Measurements from ENCODE around the gene XDH.

XDH gene

DNA sequence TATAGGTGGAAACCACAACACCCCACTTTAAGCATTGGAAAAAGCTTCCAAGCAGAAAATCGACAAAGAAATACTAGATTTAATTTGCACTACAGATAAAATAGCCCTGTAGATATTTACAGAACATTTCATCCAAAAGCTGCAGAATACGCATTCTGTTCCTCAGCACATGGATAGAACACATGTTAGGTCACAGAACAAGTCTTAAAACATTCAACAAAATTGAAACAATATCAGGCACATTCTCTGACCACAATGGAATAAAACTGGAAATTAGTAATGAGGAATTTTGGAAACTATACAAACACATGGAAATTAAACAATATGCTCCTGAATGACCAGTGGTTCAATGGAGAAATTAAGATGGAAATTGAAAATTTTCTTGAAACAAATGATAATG is 27.8 kb upstream of the XDH start:
- no peak overlapping the region for H3K4me3 ChIP-seq (ENCODE audit: low read depth, low read length, poor library complexity, severe bottlenecking)
- H3K9me2 ChIP-seq (ENCODE audit: low read depth, low read length): no peaks in the 10 kb centered on the region
- no peak overlapping the region for H3K4me2 ChIP-seq (ENCODE audit: low read length)
- H3K36me3 ChIP-seq (ENCODE audit: insufficient read depth, low read length): no peaks in the 10 kb centered on the region
- H3F3A ChIP-seq (ENCODE audit: insufficient read depth, low read length): no peaks in the 10 kb centered on the region
- no peaks in the 10 kb centered on the region for H3K79me2 ChIP-seq (ENCODE audit: insufficient read depth, low read length)
- no peaks in the 10 kb centered on the region for H3K27me3 ChIP-seq (ENCODE audit: insufficient read depth, low read length)
- no peak overlapping the region for H3K27ac ChIP-seq (ENCODE audit: low read depth, low read length, poor library complexity, severe bottlenecking)
- no peaks in the 10 kb centered on the region for H4K20me1 ChIP-seq (ENCODE audit: insufficient read depth, low read length)
- H3K4me1 ChIP-seq (ENCODE audit: insufficient read depth, low read length, severe bottlenecking): no peaks in the 10 kb centered on the region
- TF ChIP-seq, protein P1, sequence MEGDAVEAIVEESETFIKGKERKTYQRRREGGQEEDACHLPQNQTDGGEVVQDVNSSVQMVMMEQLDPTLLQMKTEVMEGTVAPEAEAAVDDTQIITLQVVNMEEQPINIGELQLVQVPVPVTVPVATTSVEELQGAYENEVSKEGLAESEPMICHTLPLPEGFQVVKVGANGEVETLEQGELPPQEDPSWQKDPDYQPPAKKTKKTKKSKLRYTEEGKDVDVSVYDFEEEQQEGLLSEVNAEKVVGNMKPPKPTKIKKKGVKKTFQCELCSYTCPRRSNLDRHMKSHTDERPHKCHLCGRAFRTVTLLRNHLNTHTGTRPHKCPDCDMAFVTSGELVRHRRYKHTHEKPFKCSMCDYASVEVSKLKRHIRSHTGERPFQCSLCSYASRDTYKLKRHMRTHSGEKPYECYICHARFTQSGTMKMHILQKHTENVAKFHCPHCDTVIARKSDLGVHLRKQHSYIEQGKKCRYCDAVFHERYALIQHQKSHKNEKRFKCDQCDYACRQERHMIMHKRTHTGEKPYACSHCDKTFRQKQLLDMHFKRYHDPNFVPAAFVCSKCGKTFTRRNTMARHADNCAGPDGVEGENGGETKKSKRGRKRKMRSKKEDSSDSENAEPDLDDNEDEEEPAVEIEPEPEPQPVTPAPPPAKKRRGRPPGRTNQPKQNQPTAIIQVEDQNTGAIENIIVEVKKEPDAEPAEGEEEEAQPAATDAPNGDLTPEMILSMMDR (IDR thresholded peaks at IDR 0.05; ENCODE audit: low read length): no peak
- no peak for TF ChIP-seq EZH2 (IDR thresholded peaks at IDR 0.05; ENCODE audit: borderline replicate concordance, low read length)
- no peak overlapping the region for H3K9ac ChIP-seq (ENCODE audit: low read length)
- no peak overlapping the region for H2AFZ ChIP-seq (ENCODE audit: low read length)
- H3K9me3 ChIP-seq (ENCODE audit: low read length): no peaks in the 10 kb centered on the region

DNA sequence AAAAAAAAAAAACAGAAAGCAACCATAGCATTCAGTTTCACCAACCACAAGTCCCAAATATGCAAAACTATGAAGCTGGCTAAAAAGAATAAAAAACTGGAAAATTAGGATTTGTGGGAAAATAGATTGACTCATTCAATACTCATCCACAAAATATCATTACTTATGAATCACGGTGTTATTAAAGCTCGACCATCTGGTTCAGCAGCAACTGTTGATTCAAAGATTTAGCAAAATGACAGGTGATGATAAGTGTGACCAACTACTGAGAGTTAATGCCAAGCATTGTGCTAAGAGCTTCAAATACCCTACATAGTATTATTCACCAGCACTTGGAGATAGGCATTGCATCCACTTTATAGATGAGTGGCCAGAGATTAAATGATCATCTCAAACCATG is 26.2 kb upstream of the XDH start:
- no peaks in the 10 kb centered on the region for H3K36me3 ChIP-seq (ENCODE audit: insufficient read depth, low read length)
- no peaks in the 10 kb centered on the region for H3K27me3 ChIP-seq (ENCODE audit: insufficient read depth, low read length)
- no peaks in the 10 kb centered on the region for H3F3A ChIP-seq (ENCODE audit: insufficient read depth, low read length)
- no peaks in the 10 kb centered on the region for H3K9me3 ChIP-seq (ENCODE audit: low read length)
- H4K20me1 ChIP-seq (ENCODE audit: insufficient read depth, low read length): no peaks in the 10 kb centered on the region
- TF ChIP-seq, protein P1 (IDR thresholded peaks at IDR 0.05; ENCODE audit: low read length): no peak
- no peak overlapping the region for H2AFZ ChIP-seq (ENCODE audit: low read length)
- H3K4me3 ChIP-seq (ENCODE audit: low read depth, low read length, poor library complexity, severe bottlenecking): no peak overlapping the region
- no peaks in the 10 kb centered on the region for H3K79me2 ChIP-seq (ENCODE audit: insufficient read depth, low read length)
- no peaks in the 10 kb centered on the region for H3K4me1 ChIP-seq (ENCODE audit: insufficient read depth, low read length, severe bottlenecking)
- H3K9ac ChIP-seq (ENCODE audit: low read length): no peak overlapping the region
- no peak overlapping the region for H3K4me2 ChIP-seq (ENCODE audit: low read length)
- no peak overlapping the region for H3K27ac ChIP-seq (ENCODE audit: low read depth, low read length, poor library complexity, severe bottlenecking)
- H3K9me2 ChIP-seq (ENCODE audit: low read depth, low read length): no peaks in the 10 kb centered on the region

DNA sequence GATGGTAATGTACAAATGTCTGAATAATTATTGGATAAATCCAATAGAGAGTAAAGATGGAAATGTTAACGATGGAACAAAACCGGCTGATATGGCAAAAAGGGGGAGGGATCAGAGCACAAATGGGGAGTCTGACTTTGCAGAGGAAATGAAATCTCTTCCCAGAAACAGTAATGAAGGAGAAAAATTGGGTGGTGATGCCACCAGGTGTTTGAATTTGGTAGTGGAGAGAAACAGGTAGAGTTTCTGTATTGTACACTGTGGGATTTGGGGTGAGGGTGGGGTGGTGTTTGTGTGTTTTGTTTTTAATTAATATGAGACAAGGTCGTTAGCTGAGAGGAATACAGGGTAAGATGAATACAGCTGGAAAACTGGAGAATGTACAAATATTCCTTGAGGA is 20.4 kb upstream of the XDH start:
- H4K20me1 ChIP-seq (ENCODE audit: insufficient read depth, low read length): no peaks in the 10 kb centered on the region
- H3K9me2 ChIP-seq (ENCODE audit: low read depth, low read length): no peaks in the 10 kb centered on the region
- H3K27ac ChIP-seq (ENCODE audit: low read depth, low read length, poor library complexity, severe bottlenecking): no peak overlapping the region
- no peak overlapping the region for H3K4me2 ChIP-seq (ENCODE audit: low read length)
- H3K79me2 ChIP-seq (ENCODE audit: insufficient read depth, low read length): no peaks in the 10 kb centered on the region
- no peak overlapping the region for H2AFZ ChIP-seq (ENCODE audit: low read length)
- TF ChIP-seq, protein P1 (IDR thresholded peaks at IDR 0.05; ENCODE audit: low read length): peak; percentile 29; the same call in 1 of the 2 replicates
- TF ChIP-seq EZH2 (IDR thresholded peaks at IDR 0.05; ENCODE audit: borderline replicate concordance, low read length): no peak
- H3K4me1 ChIP-seq (ENCODE audit: insufficient read depth, low read length, severe bottlenecking): no peaks in the 10 kb centered on the region
- H3K9me3 ChIP-seq (ENCODE audit: low read length): no peaks in the 10 kb centered on the region
- H3K9ac ChIP-seq (ENCODE audit: low read length): no peak overlapping the region
- no peaks in the 10 kb centered on the region for H3K27me3 ChIP-seq (ENCODE audit: insufficient read depth, low read length)
- no peaks in the 10 kb centered on the region for H3K36me3 ChIP-seq (ENCODE audit: insufficient read depth, low read length)
- no peaks in the 10 kb centered on the region for H3F3A ChIP-seq (ENCODE audit: insufficient read depth, low read length)
- H3K4me3 ChIP-seq (ENCODE audit: low read depth, low read length, poor library complexity, severe bottlenecking): no peak overlapping the region
